ENCODE measurements around the gene BAIAP2.
"Not testable (repeated sequence)": the region's sequence is repeated elsewhere in the genome, so short reads cannot be mapped to it uniquely, and the experiment has no call there.

The BAIAP2 gene

GRCh38 chr17:81015136-81015535 is 19.8 kb upstream of the BAIAP2 start:
- TF ChIP-seq ZC3H10 (CRISPR knock-in tag; IDR thresholded peaks at IDR 0.05): no peak
- TF ChIP-seq OSR1 (CRISPR knock-in tag; IDR thresholded peaks at IDR 0.05): no peak
- ATAC-seq: no peak; the same call in 2 of the 3 replicates

- TF ChIP-seq ZNF565 (CRISPR knock-in tag; conservative IDR thresholded peaks at IDR 0.05; ENCODE audit: low read depth) (no peak), BACH2 (CRISPR knock-in tag; IDR thresholded peaks at IDR 0.05; ENCODE audit: borderline replicate concordance) (no peak), CSRNP3 (CRISPR knock-in tag; IDR thresholded peaks at IDR 0.05) (no peak), TOX (CRISPR knock-in tag; IDR thresholded peaks at IDR 0.05; ENCODE audit: borderline replicate concordance) (no peak), GLIS3 (CRISPR knock-in tag; IDR thresholded peaks at IDR 0.05) (no peak), TSHZ2 (CRISPR knock-in tag; IDR thresholded peaks at IDR 0.05) (no peak), ZC3H10 (CRISPR knock-in tag; IDR thresholded peaks at IDR 0.05) (no peak), OSR1 (CRISPR knock-in tag; IDR thresholded peaks at IDR 0.05) (no peak), RARB (CRISPR knock-in tag; IDR thresholded peaks at IDR 0.05) (no peak), ARNTL (CRISPR knock-in tag; IDR thresholded peaks at IDR 0.05; ENCODE audit: borderline replicate concordance, low read depth) (no peak), ZFP3 (CRISPR knock-in tag; IDR thresholded peaks at IDR 0.05) (no peak), ZNF70 (CRISPR knock-in tag; IDR thresholded peaks at IDR 0.05) (no peak), CREB5 (CRISPR knock-in tag; IDR thresholded peaks at IDR 0.05; ENCODE audit: low read depth) (no peak)
- no peak for ATAC-seq
Observed at GRCh38 chr17:81016575-81016974, 18.4 kb upstream of the BAIAP2 start.

- ATAC-seq: not testable (repeated sequence)
Observed at GRCh38 chr17:81017330-81017729, 17.6 kb upstream of the BAIAP2 start.

- TF ChIP-seq ZNF565 (CRISPR knock-in tag; conservative IDR thresholded peaks at IDR 0.05; ENCODE audit: low read depth): no peak
- no peak for TF ChIP-seq PPARA (CRISPR knock-in tag; IDR thresholded peaks at IDR 0.05; ENCODE audit: borderline replicate concordance)
- no peak for TF ChIP-seq SNAI2 (CRISPR knock-in tag; IDR thresholded peaks at IDR 0.05)
- TF ChIP-seq PATZ1 (CRISPR knock-in tag; IDR thresholded peaks at IDR 0.05; ENCODE audit: borderline replicate concordance): no peak
- no peak for TF ChIP-seq ZFP30 (CRISPR knock-in tag; IDR thresholded peaks at IDR 0.05)
- TF ChIP-seq TSHZ2 (CRISPR knock-in tag; IDR thresholded peaks at IDR 0.05): no peak
- TF ChIP-seq TCF4 (CRISPR knock-in tag; IDR thresholded peaks at IDR 0.05; ENCODE audit: borderline replicate concordance): no peak
- TF ChIP-seq ESRRG (CRISPR knock-in tag; IDR thresholded peaks at IDR 0.05): no peak
- no peak for TF ChIP-seq CSRNP3 (CRISPR knock-in tag; IDR thresholded peaks at IDR 0.05)
- no peak for TF ChIP-seq TOX (CRISPR knock-in tag; IDR thresholded peaks at IDR 0.05; ENCODE audit: borderline replicate concordance)
- TF ChIP-seq ARNTL (CRISPR knock-in tag; IDR thresholded peaks at IDR 0.05; ENCODE audit: borderline replicate concordance, low read depth): no peak
- no peak for ATAC-seq
Observed at GRCh38 chr17:81018044-81018802, 16.7 kb upstream of the BAIAP2 start.
